Endothelial cell of umbilical vein (primary cell): ENCODE measurements around the gene IRF8. TPM values are rescaled to one million over a fixed set of nuclear protein-coding genes. Genes with fewer than 3 reads are reported as not detected.

ENCODE experiments used
- BruUV-seq: library from RNA; stranded (reverse); fragments of 400-500 nt; replicated peaks from 2 replicates; lab custom pipeline; 2021; lab: Mats Ljungman, UMichigan
- CTCF ChIA-PET: fragments of 300-600, 350-600 bp; sonication (Branson Sonifier 250); formaldehyde crosslinking; loops from one replicate; lab custom pipeline; 2021; ENCODE audit warnings: antibody characterized with exemption, inconsistent platforms; lab: Charles Lee
- POLR2A ChIA-PET: fragments of 300-600, 350-600 bp; sonication (Branson Sonifier 250); formaldehyde crosslinking; loops from one replicate; lab custom pipeline; 2021; ENCODE audit warnings: antibody characterized with exemption, inconsistent platforms; lab: Charles Lee
- DNase-seq: peaks from one replicate; pipeline ENCODE4 v3.0.0-alpha.2; 2011; ENCODE audit warnings: low read depth, low spot score
- FAIRE-seq: peaks from 2 replicates; lab custom pipeline; 2011; peaks lifted over from hg19 to GRCh38; lab: Jason Lieb, UNC
- H2AFZ ChIP-seq: 2 replicates; pipeline ENCODE4 v1.6.0; 2012; ENCODE audit warnings: low read depth, low read length, control low read depth, inconsistent platforms
- H3K27ac ChIP-seq: 2 replicates; pipeline ENCODE4 v1.5.1; 2011; ENCODE audit warnings: low read depth, mild to moderate bottlenecking, control low read depth, low read length, moderate library complexity; ENCODE audit not compliant: insufficient read depth
- H3K27me3 ChIP-seq, 2 experiments: 2 replicates each; pipeline versions ENCODE4 v1.6.0 to v1.6.1; 2011; ENCODE audit warnings: low read length in 2 of 2, mixed read lengths in 1 of 2; ENCODE audit not compliant: control insufficient read depth in 2 of 2, insufficient read depth in 2 of 2
- H3K36me3 ChIP-seq, 2 experiments: 2 replicates in 1 of 2; 3 replicates in 1 of 2; pipeline ENCODE4 v1.5.1; 2011; ENCODE audit warnings: low read length in 2 of 2, mild to moderate bottlenecking in 1 of 2, moderate library complexity in 1 of 2; ENCODE audit not compliant: control insufficient read depth in 2 of 2, insufficient read depth in 2 of 2; ENCODE audit errors: extremely low read depth in 1 of 2
- H3K4me1 ChIP-seq: 3 replicates; pipeline ENCODE4 v1.5.1; 2011; ENCODE audit warnings: mild to moderate bottlenecking, low read length; ENCODE audit not compliant: control insufficient read depth, insufficient read depth; ENCODE audit errors: extremely low read depth
- H3K4me2 ChIP-seq: 2 replicates; pipeline ENCODE4 v1.6.1; 2011; ENCODE audit warnings: low read length, control low read depth, mixed read lengths; ENCODE audit not compliant: insufficient read depth
- H3K4me3 ChIP-seq, 3 experiments: fragments of 200-600 bp in 1 of 3; sonication (generic), shearing (Covaris generic) in 1 of 3; replicated peaks in 1 of 3; 2 replicates each; pipeline ENCODE4 v1.5.1; 2011 to 2016; ENCODE audit warnings: control low read depth in 3 of 3, low read length in 3 of 3, mild to moderate bottlenecking in 2 of 3, inconsistent platforms in 1 of 3, low read depth in 1 of 3, moderate library complexity in 1 of 3; ENCODE audit not compliant: insufficient read depth in 1 of 3
- H3K79me2 ChIP-seq: 2 replicates; pipeline ENCODE4 v1.6.0; 2012; ENCODE audit warnings: low read length, inconsistent platforms; ENCODE audit not compliant: control insufficient read depth, insufficient read depth
- H3K9ac ChIP-seq: replicated peaks from 2 replicates; pipeline ENCODE3; 2011; ENCODE audit warnings: low read length, control low read depth; ENCODE audit not compliant: insufficient read depth; ENCODE audit errors: extremely low read depth
- H3K9me1 ChIP-seq: replicated peaks from 3 replicates; pipeline ENCODE4 v1.6.0; 2011; ENCODE audit warnings: mild to moderate bottlenecking, low read length; ENCODE audit not compliant: control insufficient read depth, insufficient read depth; ENCODE audit errors: extremely low read depth
- H3K9me3 ChIP-seq: replicated peaks from 2 replicates; pipeline ENCODE4 v1.5.1; 2012; ENCODE audit warnings: low read length, inconsistent platforms; ENCODE audit not compliant: control insufficient read depth, insufficient read depth
- H4K20me1 ChIP-seq: replicated peaks from 2 replicates; pipeline ENCODE3; 2011; ENCODE audit warnings: mild to moderate bottlenecking, low read length; ENCODE audit not compliant: control insufficient read depth, insufficient read depth; ENCODE audit errors: extremely low read depth
- EZH2 ChIP-seq: IDR thresholded peaks from 2 replicates; pipeline ENCODE4 v1.6.1; 2012; ENCODE audit warnings: borderline replicate concordance, low read depth, mild to moderate bottlenecking, moderate library complexity, low read length, inconsistent platforms; ENCODE audit not compliant: severe bottlenecking
- FOS ChIP-seq: IDR thresholded peaks from 2 replicates; pipeline ENCODE4 v1.6.1; 2011; ENCODE audit warnings: mild to moderate bottlenecking, low read length, moderate library complexity, borderline replicate concordance; ENCODE audit not compliant: insufficient read depth
- GATA2 ChIP-seq: IDR thresholded peaks from 2 replicates; pipeline ENCODE4 v1.7.0; 2011; ENCODE audit warnings: low read depth, mild to moderate bottlenecking, moderate library complexity, mixed read lengths, low read length; ENCODE audit not compliant: insufficient read length, insufficient read depth
- JUN ChIP-seq: IDR thresholded peaks from 2 replicates; pipeline ENCODE4 v1.6.1; 2011; ENCODE audit warnings: borderline replicate concordance, low read depth; ENCODE audit not compliant: insufficient read length, insufficient read depth
- MAX ChIP-seq: IDR thresholded peaks from 2 replicates; pipeline ENCODE4 v1.6.1; 2011; ENCODE audit not compliant: insufficient read depth, insufficient read length
- MYC ChIP-seq: IDR thresholded peaks from one replicate; pipeline ENCODE4 v1.6.1; 2011; ENCODE audit warnings: mild to moderate bottlenecking, low read depth, low read length
- POLR2A ChIP-seq: IDR thresholded peaks from 2 replicates; pipeline ENCODE4 v1.6.1; 2012; ENCODE audit warnings: low read depth, mild to moderate bottlenecking, control low read depth, low read length
- POLR2AphosphoS5 ChIP-seq: IDR thresholded peaks from 2 replicates; pipeline ENCODE4 v1.6.1; 2012; ENCODE audit warnings: low read depth, mild to moderate bottlenecking, control low read depth, low read length, moderate library complexity; ENCODE audit not compliant: insufficient read depth
- dilution Hi-C: fragments of 300-500 bp; cut with MboI; formaldehyde crosslinking; loops from one replicate; pipeline ENCODE4 v1.15.0; 2019; ENCODE audit warnings: low sequenced_read_pairs; ENCODE audit not compliant: extremely low pct_ligation_motif_present
- intact Hi-C: fragments of 100-400 bp; cut with micrococcal nuclease; formaldehyde crosslinking; loops from one replicate; pipeline ENCODE4 v1.10.0; 2022
- polyA plus RNA-seq, 4 experiments: library from polyadenylated mRNA; depleted of rRNA in 3 of 4; stranded (reverse) in 3 of 4; unstranded in 1 of 4; fragments of >200 nt; gene quantifications; 2 replicates each; pipeline versions ENCODE4 v1.2.1 to v1.2.3, GENCODE V29; 2011 to 2012; ENCODE audit warnings: missing spikeins in 1 of 4
- total RNA-seq: library from RNA; stranded (reverse); gene quantifications from 2 replicates; pipeline ENCODE4 v1.2.3, GENCODE V29; 2021
- TF ChIP-seq, protein P1 (sequence below), 2 donors: IDR thresholded peaks; 1 replicate in 1 of 2; 2 replicates in 1 of 2; pipeline ENCODE4 v1.5.1; 2011; ENCODE audit warnings: low read length in 2 of 2, mild to moderate bottlenecking in 2 of 2, moderate library complexity in 2 of 2, control low read depth in 1 of 2, inconsistent platforms in 1 of 2, low read depth in 1 of 2; ENCODE audit not compliant: insufficient read depth in 1 of 2; ENCODE audit errors: extremely low read depth in 1 of 2

The IRF8 gene
- total and polyA plus RNA-seq, 2 donors (not counting 3 experiments of a cell fraction or from before 2014, with no cell fraction given), result not detected

GRCh38 chr16:85969159-85969558, 70.2 kb downstream of the IRF8 start:
- H4K20me1 ChIP-seq, result no peaks in the 10 kb centered on the region
- H3K79me2 ChIP-seq, result no peaks in the 10 kb centered on the region
- POLR2A ChIA-PET, result no interaction called here
- H3K4me2 ChIP-seq, result no peak overlapping the region
- DNase-seq (no peak), FAIRE-seq (no peak)
- dilution Hi-C loops (no loop called here), intact Hi-C loops (no loop called here)
- H2AFZ ChIP-seq, result no peak overlapping the region
- TF ChIP-seq, protein P1, sequence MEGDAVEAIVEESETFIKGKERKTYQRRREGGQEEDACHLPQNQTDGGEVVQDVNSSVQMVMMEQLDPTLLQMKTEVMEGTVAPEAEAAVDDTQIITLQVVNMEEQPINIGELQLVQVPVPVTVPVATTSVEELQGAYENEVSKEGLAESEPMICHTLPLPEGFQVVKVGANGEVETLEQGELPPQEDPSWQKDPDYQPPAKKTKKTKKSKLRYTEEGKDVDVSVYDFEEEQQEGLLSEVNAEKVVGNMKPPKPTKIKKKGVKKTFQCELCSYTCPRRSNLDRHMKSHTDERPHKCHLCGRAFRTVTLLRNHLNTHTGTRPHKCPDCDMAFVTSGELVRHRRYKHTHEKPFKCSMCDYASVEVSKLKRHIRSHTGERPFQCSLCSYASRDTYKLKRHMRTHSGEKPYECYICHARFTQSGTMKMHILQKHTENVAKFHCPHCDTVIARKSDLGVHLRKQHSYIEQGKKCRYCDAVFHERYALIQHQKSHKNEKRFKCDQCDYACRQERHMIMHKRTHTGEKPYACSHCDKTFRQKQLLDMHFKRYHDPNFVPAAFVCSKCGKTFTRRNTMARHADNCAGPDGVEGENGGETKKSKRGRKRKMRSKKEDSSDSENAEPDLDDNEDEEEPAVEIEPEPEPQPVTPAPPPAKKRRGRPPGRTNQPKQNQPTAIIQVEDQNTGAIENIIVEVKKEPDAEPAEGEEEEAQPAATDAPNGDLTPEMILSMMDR (IDR thresholded peaks at IDR 0.05; ENCODE audit: extremely low read depth in 1 of 2, insufficient read depth in 1 of 2, low read depth in 1 of 2, low read length in 2 of 2), result no peak
- TF ChIP-seq POLR2A (no peak), EZH2 (no peak), MAX (no peak), POLR2AphosphoS5 (no peak), FOS (no peak), JUN (no peak), GATA2 (no peak), MYC (no peak)
- H3K9me1 ChIP-seq, result no peaks in the 10 kb centered on the region
- no peak overlapping the region for H3K4me3 ChIP-seq
- no peaks in the 10 kb centered on the region for H3K4me1 ChIP-seq
- H3K27me3 ChIP-seq, result peaks cover 0 to 3% of the 10 kb centered on the region in 2 experiments
- H3K36me3 ChIP-seq, result no peaks in the 10 kb centered on the region
- CTCF ChIA-PET, result interaction anchor here (2.3 kb wide), 1 partner anchor 148 kb away, joined by 5 read pairs; no protein-coding TSS in a partner anchor
- no TSS peak for BruUV-seq
- H3K9ac ChIP-seq, result no peak overlapping the region
- no peak overlapping the region for H3K27ac ChIP-seq
- H3K9me3 ChIP-seq, result peaks cover 2% of the 10 kb centered on the region
